ENCODE measurements around the gene CRLF1.
"Not testable (repeated sequence)": the region's sequence is repeated elsewhere in the genome, so short reads cannot be mapped to it uniquely, and the experiment has no call there.

Gene CRLF1

GRCh38 chr19:18608805-18609716 is 2.5 kb upstream of the CRLF1 start:
- no peak for DNase-seq (ENCODE audit: low read depth in 2 of 2)

GRCh38 chr19:18608102-18608804 is 1.7 kb upstream of the CRLF1 start:
- no peak for DNase-seq (ENCODE audit: low read depth in 2 of 2)

- no peak for DNase-seq (ENCODE audit: low read depth in 2 of 2)
Measured at GRCh38 chr19:18607226-18608101, 865 bp upstream of the CRLF1 start.

GRCh38 chr19:18605546-18606280 is 886 bp downstream of the CRLF1 start:
- no peak for DNase-seq (ENCODE audit: low read depth in 2 of 2)

GRCh38 chr19:18605196-18605545 is 1.4 kb downstream of the CRLF1 start:
- no peak for DNase-seq (ENCODE audit: low read depth in 2 of 2)

- no peak for DNase-seq (ENCODE audit: low read depth in 2 of 2)
Measured at GRCh38 chr19:18604820-18605159, 1.8 kb downstream of the CRLF1 start.

GRCh38 chr19:18603958-18604819 is 2.4 kb downstream of the CRLF1 start:
- no peak for DNase-seq (ENCODE audit: low read depth in 2 of 2)

GRCh38 chr19:18603255-18603957 is 3.2 kb downstream of the CRLF1 start:
- DNase-seq (ENCODE audit: low read depth in 2 of 2) = no peak

- no peak for DNase-seq (ENCODE audit: low read depth in 2 of 2)
Measured at GRCh38 chr19:18601875-18602274, 4.7 kb downstream of the CRLF1 start.

- DNase-seq (ENCODE audit: low read depth in 2 of 2) = not testable (repeated sequence)
Measured at GRCh38 chr19:18600692-18601397, 5.8 kb downstream of the CRLF1 start.

GRCh38 chr19:18599485-18599884 is 7.1 kb downstream of the CRLF1 start:
- no peak for DNase-seq (ENCODE audit: low read depth in 2 of 2)

- no peak for DNase-seq (ENCODE audit: low read depth in 2 of 2)
Measured at GRCh38 chr19:18597809-18598660, 8.6 kb downstream of the CRLF1 start.

GRCh38 chr19:18596752-18597157 is 9.8 kb downstream of the CRLF1 start:
- no peak for DNase-seq (ENCODE audit: low read depth in 2 of 2)

- no peak for DNase-seq (ENCODE audit: low read depth in 2 of 2)
Measured at GRCh38 chr19:18595475-18595874, 11.1 kb downstream of the CRLF1 start.

GRCh38 chr19:18594824-18595373 is 11.7 kb downstream of the CRLF1 start:
- DNase-seq (ENCODE audit: low read depth in 2 of 2) = no peak

GRCh38 chr19:18594096-18594823 is 12.3 kb downstream of the CRLF1 start:
- DNase-seq (ENCODE audit: low read depth in 2 of 2) = peak; percentile 51 to 57

GRCh38 chr19:18593367-18594095 is 13.1 kb downstream of the CRLF1 start:
- DNase-seq (ENCODE audit: low read depth in 2 of 2) = no peak
